ENCODE data around the gene CHRNB1. TPM values are rescaled to one million over a fixed set of nuclear protein-coding genes. Genes with fewer than 3 reads are reported as not detected.

Gene CHRNB1
- total and polyA plus RNA-seq, 10 of the 15 experiments (the other 5 are each of a cell fraction or from before 2014, with no cell fraction given), result 5.8 to 14.8 (median 11.3) TPM

Other genes with a start within 250 kb of the CHRNB1 start
Only the 7 nearest of the 40 such genes appear.
- gene SPEM1, start 24.7 kb upstream of the CHRNB1 start, total RNA-seq (2014; rRNA removed), result not detected in 2 replicates
- gene SPEM1, start 24.7 kb upstream of the CHRNB1 start, total RNA-seq (2014; rRNA removed; fragmentation: Illumina TruSeq; extraction: Trizol), result not detected in 2 replicates
- not detected in 2 replicates for gene SPEM1, start 24.7 kb upstream of the CHRNB1 start, total RNA-seq (2021)
- not detected in 2 replicates for gene SPEM1, start 24.7 kb upstream of the CHRNB1 start, polyA plus RNA-seq (2011; rRNA removed)
- not detected in 2 replicates for gene SPEM1, start 24.7 kb upstream of the CHRNB1 start, polyA plus RNA-seq (2014; fragmentation: Illumina TruSeq; extraction: Trizol)
- gene SPEM1, start 24.7 kb upstream of the CHRNB1 start, polyA plus RNA-seq (2014; fragmentation: Nextera tagmentation; extraction: Ambion mirVana), result not detected
- gene SPEM1, start 24.7 kb upstream of the CHRNB1 start, polyA plus RNA-seq (2014; rRNA removed), result not detected in 2 replicates
- gene SPEM1, start 24.7 kb upstream of the CHRNB1 start, polyA plus RNA-seq (2016; fragmentation: Nextera tagmentation; extraction: Ambion mirVana), result not detected
- gene SPEM2, start 19.4 kb upstream of the CHRNB1 start, total RNA-seq (2014; rRNA removed), result not detected in 2 replicates
- not detected in 2 replicates for gene SPEM2, start 19.4 kb upstream of the CHRNB1 start, total RNA-seq (2014; rRNA removed; fragmentation: Illumina TruSeq; extraction: Trizol)
- gene SPEM2, start 19.4 kb upstream of the CHRNB1 start, total RNA-seq (2021), result not detected in 2 replicates
- gene SPEM2, start 19.4 kb upstream of the CHRNB1 start, polyA plus RNA-seq (2011; rRNA removed), result not detected in 2 replicates
- gene SPEM2, start 19.4 kb upstream of the CHRNB1 start, polyA plus RNA-seq (2014; fragmentation: Illumina TruSeq; extraction: Trizol), result not detected in 2 replicates
- gene SPEM2, start 19.4 kb upstream of the CHRNB1 start, polyA plus RNA-seq (2014; fragmentation: Nextera tagmentation; extraction: Ambion mirVana), result not detected
- not detected in 2 replicates for gene SPEM2, start 19.4 kb upstream of the CHRNB1 start, polyA plus RNA-seq (2014; rRNA removed)
- gene SPEM2, start 19.4 kb upstream of the CHRNB1 start, polyA plus RNA-seq (2016; fragmentation: Nextera tagmentation; extraction: Ambion mirVana), result not detected
- not detected in 2 replicates for gene SPEM3, start 16.2 kb upstream of the CHRNB1 start, total RNA-seq (2014; rRNA removed)
- not detected in 2 replicates for gene SPEM3, start 16.2 kb upstream of the CHRNB1 start, total RNA-seq (2014; rRNA removed; fragmentation: Illumina TruSeq; extraction: Trizol)
- not detected in 2 replicates for gene SPEM3, start 16.2 kb upstream of the CHRNB1 start, total RNA-seq (2021)
- gene SPEM3, start 16.2 kb upstream of the CHRNB1 start, polyA plus RNA-seq (2011; rRNA removed), result not detected in 2 replicates
- not detected in 2 replicates for gene SPEM3, start 16.2 kb upstream of the CHRNB1 start, polyA plus RNA-seq (2014; fragmentation: Illumina TruSeq; extraction: Trizol)
- not detected for gene SPEM3, start 16.2 kb upstream of the CHRNB1 start, polyA plus RNA-seq (2014; fragmentation: Nextera tagmentation; extraction: Ambion mirVana)
- gene SPEM3, start 16.2 kb upstream of the CHRNB1 start, polyA plus RNA-seq (2014; rRNA removed), result not detected in 2 replicates
- not detected for gene SPEM3, start 16.2 kb upstream of the CHRNB1 start, polyA plus RNA-seq (2016; fragmentation: Nextera tagmentation; extraction: Ambion mirVana)
- 14.0 and 14.8 TPM in 2 replicates for gene TMEM102, start 9.6 kb upstream of the CHRNB1 start, total RNA-seq (2014; rRNA removed)
- 4.2 and 5.1 TPM in 2 replicates for gene TMEM102, start 9.6 kb upstream of the CHRNB1 start, total RNA-seq (2014; rRNA removed; fragmentation: Illumina TruSeq; extraction: Trizol)
- gene TMEM102, start 9.6 kb upstream of the CHRNB1 start, total RNA-seq (2021), result 13.9 and 14.4 TPM in 2 replicates
- 2.6 and 6.5 TPM in 2 replicates for gene TMEM102, start 9.6 kb upstream of the CHRNB1 start, polyA plus RNA-seq (2011; rRNA removed)
- gene TMEM102, start 9.6 kb upstream of the CHRNB1 start, polyA plus RNA-seq (2014; fragmentation: Illumina TruSeq; extraction: Trizol), result 1.9 and 4.5 TPM in 2 replicates
- gene TMEM102, start 9.6 kb upstream of the CHRNB1 start, polyA plus RNA-seq (2014; fragmentation: Nextera tagmentation; extraction: Ambion mirVana), result under 1 TPM in 1 of 2 experiments, not detected in 1; 0.04 TPM
- gene TMEM102, start 9.6 kb upstream of the CHRNB1 start, polyA plus RNA-seq (2014; rRNA removed), result 10.5 and 11.1 TPM in 2 replicates
- gene TMEM102, start 9.6 kb upstream of the CHRNB1 start, polyA plus RNA-seq (2016; fragmentation: Nextera tagmentation; extraction: Ambion mirVana), result 10 to 100 TPM; 11.3 to 12.8 TPM
- gene FGF11, start 5.5 kb upstream of the CHRNB1 start, total RNA-seq (2014; rRNA removed), result 2.3 and 3.0 TPM in 2 replicates
- gene FGF11, start 5.5 kb upstream of the CHRNB1 start, total RNA-seq (2014; rRNA removed; fragmentation: Illumina TruSeq; extraction: Trizol), result 1.8 and 2.4 TPM in 2 replicates
- gene FGF11, start 5.5 kb upstream of the CHRNB1 start, total RNA-seq (2021), result 3.0 TPM in 2 replicates
- gene FGF11, start 5.5 kb upstream of the CHRNB1 start, polyA plus RNA-seq (2011; rRNA removed), result 15.6 and 21.1 TPM in 2 replicates
- gene FGF11, start 5.5 kb upstream of the CHRNB1 start, polyA plus RNA-seq (2014; fragmentation: Illumina TruSeq; extraction: Trizol), result 3.5 and 4.1 TPM in 2 replicates
- gene FGF11, start 5.5 kb upstream of the CHRNB1 start, polyA plus RNA-seq (2014; fragmentation: Nextera tagmentation; extraction: Ambion mirVana), result 1 to 10 TPM in 1 of 2 experiments, under 1 TPM in 1; 0.69 to 1.3 TPM
- gene FGF11, start 5.5 kb upstream of the CHRNB1 start, polyA plus RNA-seq (2014; rRNA removed), result 2.3 and 2.8 TPM in 2 replicates
- gene FGF11, start 5.5 kb upstream of the CHRNB1 start, polyA plus RNA-seq (2016; fragmentation: Nextera tagmentation; extraction: Ambion mirVana), result 1 to 10 TPM in 1 of 2 experiments, under 1 TPM in 1; 0.97 to 1.8 TPM
- gene ZBTB4, start 34.6 kb downstream of the CHRNB1 start, total RNA-seq (2014; rRNA removed), result 7.6 and 8.3 TPM in 2 replicates
- gene ZBTB4, start 34.6 kb downstream of the CHRNB1 start, total RNA-seq (2014; rRNA removed; fragmentation: Illumina TruSeq; extraction: Trizol), result 6.1 and 6.2 TPM in 2 replicates
- 14.9 and 15.1 TPM in 2 replicates for gene ZBTB4, start 34.6 kb downstream of the CHRNB1 start, total RNA-seq (2021)
- 7.6 and 8.9 TPM in 2 replicates for gene ZBTB4, start 34.6 kb downstream of the CHRNB1 start, polyA plus RNA-seq (2011; rRNA removed)
- 9.2 and 9.4 TPM in 2 replicates for gene ZBTB4, start 34.6 kb downstream of the CHRNB1 start, polyA plus RNA-seq (2014; fragmentation: Illumina TruSeq; extraction: Trizol)
- 1 to 10 TPM; 2.0 to 3.0 TPM for gene ZBTB4, start 34.6 kb downstream of the CHRNB1 start, polyA plus RNA-seq (2014; fragmentation: Nextera tagmentation; extraction: Ambion mirVana)
- 8.9 and 9.7 TPM in 2 replicates for gene ZBTB4, start 34.6 kb downstream of the CHRNB1 start, polyA plus RNA-seq (2014; rRNA removed)
- 1 to 10 TPM; 4.3 to 4.6 TPM for gene ZBTB4, start 34.6 kb downstream of the CHRNB1 start, polyA plus RNA-seq (2016; fragmentation: Nextera tagmentation; extraction: Ambion mirVana)
- not detected in 2 replicates for gene SLC35G6, start 36.4 kb downstream of the CHRNB1 start, total RNA-seq (2014; rRNA removed)
- not detected in 2 replicates for gene SLC35G6, start 36.4 kb downstream of the CHRNB1 start, total RNA-seq (2014; rRNA removed; fragmentation: Illumina TruSeq; extraction: Trizol)
- not detected in 2 replicates for gene SLC35G6, start 36.4 kb downstream of the CHRNB1 start, total RNA-seq (2021)
- gene SLC35G6, start 36.4 kb downstream of the CHRNB1 start, polyA plus RNA-seq (2011; rRNA removed), result not detected in 2 replicates
- gene SLC35G6, start 36.4 kb downstream of the CHRNB1 start, polyA plus RNA-seq (2014; fragmentation: Illumina TruSeq; extraction: Trizol), result not detected in 2 replicates
- gene SLC35G6, start 36.4 kb downstream of the CHRNB1 start, polyA plus RNA-seq (2014; fragmentation: Nextera tagmentation; extraction: Ambion mirVana), result not detected
- not detected in 2 replicates for gene SLC35G6, start 36.4 kb downstream of the CHRNB1 start, polyA plus RNA-seq (2014; rRNA removed)
- under 1 TPM in 1 of 2 experiments, not detected in 1; 0.20 TPM for gene SLC35G6, start 36.4 kb downstream of the CHRNB1 start, polyA plus RNA-seq (2016; fragmentation: Nextera tagmentation; extraction: Ambion mirVana)

Measured in GM12878 (cell line).